Brain pericyte (primary cell): ENCODE measurements around the gene PTPRT.

ENCODE experiments used
- DNase-seq: peaks from one replicate; pipeline ENCODE4 v3.0.0-alpha.2; 2012; ENCODE audit warnings: low read depth, low spot score

The PTPRT gene

DNA sequence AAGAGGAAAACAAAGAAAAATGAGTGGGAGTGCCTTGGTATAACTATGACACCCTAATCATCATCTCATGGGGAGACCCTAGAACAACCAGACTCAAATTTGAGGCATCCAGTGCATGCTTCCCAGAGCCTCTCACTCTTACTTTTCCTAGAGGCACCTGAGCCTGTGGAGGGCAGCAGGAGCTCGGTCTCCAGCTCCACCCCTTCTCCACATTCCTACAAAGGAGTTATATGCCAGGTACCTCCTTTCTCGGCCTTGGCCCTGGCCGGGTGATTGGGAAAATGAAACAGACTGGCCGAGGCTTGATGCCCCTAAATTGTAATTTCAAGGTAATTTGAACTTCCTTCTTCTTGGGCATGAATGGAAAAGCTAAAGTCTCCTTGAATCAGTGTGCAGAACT, 810.3 kb downstream of the PTPRT start:
- no peak for DNase-seq

GRCh38 chr20:42378826-42379225, 810.9 kb downstream of the PTPRT start:
- DNase-seq = no peak

DNA sequence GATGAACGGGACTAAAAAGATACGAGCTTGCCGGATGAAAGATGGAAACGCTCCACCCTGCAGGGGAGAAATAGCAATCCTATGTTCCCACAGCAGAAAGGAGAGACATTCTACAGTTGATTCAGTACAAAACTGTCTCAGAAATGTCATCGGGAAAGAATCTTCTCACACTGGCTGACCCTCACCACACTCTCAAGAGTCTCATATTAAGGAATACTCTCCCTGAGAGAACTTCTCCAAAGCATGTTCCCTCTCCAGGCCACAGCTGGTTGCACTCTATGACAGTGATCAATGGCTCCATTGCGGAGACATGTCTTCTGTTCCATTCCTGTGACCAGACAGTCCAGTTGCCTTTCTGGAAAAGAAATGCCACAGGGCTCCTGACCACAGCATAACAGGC, 813.6 kb downstream of the PTPRT start:
- no peak for DNase-seq

GRCh38 chr20:42373049-42373448, 816.7 kb downstream of the PTPRT start:
- DNase-seq = no peak

GRCh38 chr20:42370075-42370474, 819.6 kb downstream of the PTPRT start:
- no peak for DNase-seq

DNA sequence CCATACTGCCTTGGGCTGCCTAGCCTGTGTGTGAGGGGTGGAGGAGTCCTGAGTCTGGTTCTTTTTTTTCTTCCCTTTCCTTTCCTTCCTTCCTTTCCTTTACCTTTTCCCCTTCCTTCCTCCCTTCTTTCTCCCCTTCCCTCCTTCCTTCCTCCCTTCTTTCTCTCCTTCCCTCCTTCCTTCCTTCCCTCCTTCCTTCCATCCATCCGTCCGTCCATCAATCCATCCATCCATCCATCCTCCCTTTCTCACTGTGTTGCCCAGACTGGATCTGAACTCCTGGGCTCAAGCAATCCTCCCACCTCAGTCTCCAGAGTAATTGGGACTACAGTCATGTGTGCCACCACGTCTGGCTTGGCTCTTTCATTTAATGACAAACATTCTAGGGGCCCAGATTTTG, 820.8 kb downstream of the PTPRT start:
- no peak for DNase-seq

GRCh38 chr20:42366626-42367025, 823.1 kb downstream of the PTPRT start:
- no peak for DNase-seq

- DNase-seq = no peak
Measured at GRCh38 chr20:42364446-42364845, 825.3 kb downstream of the PTPRT start.

DNA sequence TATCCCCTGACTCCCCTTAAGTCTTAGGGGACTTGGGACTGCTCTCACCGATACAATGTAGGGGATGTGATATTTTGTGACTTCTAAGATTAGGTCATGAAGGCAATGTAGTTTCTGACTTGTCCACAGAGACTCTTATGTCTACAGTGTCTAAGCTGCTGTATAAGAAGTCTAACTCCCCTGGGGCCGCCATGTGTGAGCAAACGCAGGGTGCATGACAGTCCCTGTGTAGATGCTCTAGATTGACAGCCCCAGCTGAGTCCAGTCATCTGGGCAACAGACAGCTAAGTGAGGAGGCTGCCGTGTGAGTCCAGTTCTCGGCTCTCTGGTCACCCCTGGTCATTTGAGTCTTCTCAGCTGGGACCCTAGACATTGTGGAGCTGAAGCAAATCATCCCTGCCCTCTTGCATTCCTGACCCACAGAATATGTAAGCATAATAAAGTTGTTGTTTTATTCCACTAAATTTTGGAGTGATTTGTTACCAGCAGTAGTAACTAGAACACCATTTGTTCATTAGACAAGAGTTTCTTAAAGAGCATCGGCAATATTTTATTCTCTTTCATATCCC, 828.2 kb downstream of the PTPRT start:
- no peak for DNase-seq

GRCh38 chr20:42360621-42361020, 829.1 kb downstream of the PTPRT start:
- DNase-seq = no peak

- no peak for DNase-seq
Measured at GRCh38 chr20:42359617-42360016, 830.1 kb downstream of the PTPRT start.

DNA sequence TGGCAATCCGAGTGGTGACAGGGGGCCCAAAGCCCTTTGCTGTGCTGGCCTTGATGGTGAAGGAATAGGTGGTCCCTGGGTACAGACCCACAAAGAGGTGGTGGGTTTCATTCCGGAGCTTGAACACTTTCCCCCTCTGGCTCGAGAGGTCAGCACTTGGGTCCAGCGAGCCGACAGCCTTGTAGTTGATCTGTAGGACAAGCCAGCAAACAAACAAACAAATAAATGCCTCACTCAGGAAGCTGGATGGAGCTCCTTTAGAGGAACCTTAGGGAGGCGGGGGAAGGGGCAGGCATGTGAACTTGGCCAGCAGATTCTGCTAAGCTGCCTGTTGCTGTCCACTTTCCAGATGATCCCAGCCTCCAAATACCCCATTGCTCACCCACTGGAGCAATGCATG, 837.6 kb downstream of the PTPRT start:
- no peak for DNase-seq

DNA sequence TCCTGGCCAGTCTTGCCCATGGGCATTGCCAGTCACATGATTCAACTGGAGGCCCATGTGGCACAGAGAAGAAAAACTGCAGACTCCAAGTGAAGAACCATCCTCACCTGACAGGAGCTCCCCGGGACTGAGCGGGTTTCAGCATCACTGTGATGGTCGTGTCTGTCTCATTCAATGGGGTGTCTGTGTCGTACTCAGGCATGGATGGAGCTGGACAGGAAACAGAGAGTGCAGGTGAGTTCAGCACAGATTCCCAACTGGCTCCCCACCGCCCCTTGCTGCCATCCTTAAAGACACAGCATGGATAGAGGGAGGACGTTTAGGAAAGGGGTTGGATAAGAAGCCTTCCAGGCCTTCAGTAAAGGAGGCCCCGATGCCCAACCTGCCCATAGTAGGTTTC, 839.2 kb downstream of the PTPRT start:
- no peak for DNase-seq

- DNase-seq = no peak
Measured at GRCh38 chr20:42346189-42347170, 843.2 kb downstream of the PTPRT start.

DNA sequence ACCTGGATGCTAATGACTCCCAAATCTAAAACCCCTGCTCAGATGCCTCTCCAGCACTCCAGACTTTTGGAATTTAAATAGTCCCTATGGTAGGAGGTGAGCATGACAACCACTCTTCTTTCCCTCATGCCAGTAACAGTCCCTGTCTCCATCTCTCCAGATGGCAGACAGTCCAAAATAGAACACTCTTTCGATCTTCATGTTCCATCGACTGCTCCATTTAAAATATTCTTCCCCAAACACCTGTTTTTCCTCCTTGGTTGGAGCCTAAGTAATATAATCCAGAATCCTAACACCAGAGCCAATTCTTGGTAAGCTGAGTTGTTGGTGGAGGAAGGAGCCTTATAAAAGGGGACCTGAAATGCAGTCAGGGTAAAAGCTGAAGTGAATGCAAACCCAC, 848.1 kb downstream of the PTPRT start:
- no peak for DNase-seq

DNA sequence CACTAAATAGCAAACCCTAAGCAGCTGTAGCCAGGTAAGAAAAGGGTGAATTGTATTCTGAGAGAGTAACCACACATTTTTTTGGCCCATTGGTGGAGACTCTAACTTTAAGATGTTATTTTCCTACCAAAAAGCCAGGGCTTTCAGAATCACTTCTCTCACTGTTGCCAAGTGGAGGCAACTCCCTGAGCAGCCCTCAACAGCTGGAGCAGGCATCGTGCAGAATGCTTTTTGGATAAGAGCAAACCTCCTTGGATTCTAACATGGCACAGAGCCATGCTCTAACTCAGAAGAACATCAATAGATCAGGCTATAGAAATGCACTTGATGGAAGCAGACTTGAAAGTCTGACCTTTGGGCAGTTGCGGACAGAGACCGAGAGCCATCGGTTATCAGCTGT, 849.3 kb downstream of the PTPRT start:
- DNase-seq = no peak

- DNase-seq = no peak
Measured at GRCh38 chr20:42338294-42339201, 851.2 kb downstream of the PTPRT start.

- no peak for DNase-seq
Measured at GRCh38 chr20:42336576-42336975, 853.1 kb downstream of the PTPRT start.

DNA sequence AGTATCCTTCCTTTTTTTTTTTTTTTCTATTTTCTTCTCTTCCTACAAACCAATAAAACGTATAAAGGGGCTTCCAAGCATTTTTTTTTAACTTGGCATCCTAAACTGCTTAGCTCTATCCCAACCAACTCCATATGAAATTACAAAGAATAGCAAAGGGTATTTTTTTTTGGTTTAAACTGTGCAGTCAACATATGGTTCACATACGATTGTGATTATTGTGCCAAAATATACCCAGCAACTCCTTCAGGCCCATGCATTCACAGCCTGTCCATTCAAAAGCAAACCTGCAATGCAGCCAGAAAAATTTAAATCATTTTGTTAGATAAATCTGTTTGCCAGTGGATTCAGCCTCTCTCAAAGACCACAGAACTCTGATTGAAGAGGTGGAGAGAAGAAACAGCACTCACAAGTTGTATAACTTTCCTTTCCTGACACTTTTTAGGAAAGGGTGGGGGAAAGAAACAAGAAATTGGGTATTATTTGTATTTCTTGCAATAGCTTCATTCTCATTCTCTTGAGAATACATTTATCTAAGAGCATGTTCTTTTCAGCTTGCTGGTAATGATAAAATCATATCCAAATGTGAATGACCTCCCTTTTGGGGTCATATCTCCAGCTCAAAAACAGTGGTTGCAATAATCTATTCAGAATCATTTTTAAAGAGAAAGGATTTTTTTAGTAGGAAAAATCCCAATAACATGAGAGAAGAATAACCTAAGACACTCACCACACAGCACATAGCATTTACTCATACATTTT, 870.3 kb downstream of the PTPRT start:
- DNase-seq = no peak

- no peak for DNase-seq
Measured at GRCh38 chr20:42313704-42314103, 876.0 kb downstream of the PTPRT start.

- DNase-seq = no peak
Measured at GRCh38 chr20:42309050-42309449, 880.7 kb downstream of the PTPRT start.
